ENCODE data around the gene RGS3. TPM values are rescaled to one million over a fixed set of nuclear protein-coding genes. Genes with fewer than 3 reads are reported as not detected.

Gene RGS3
- total RNA-seq, 6 donors from 2014 or later: 60.3 to 93.2 (median 72.6) TPM

DNA sequence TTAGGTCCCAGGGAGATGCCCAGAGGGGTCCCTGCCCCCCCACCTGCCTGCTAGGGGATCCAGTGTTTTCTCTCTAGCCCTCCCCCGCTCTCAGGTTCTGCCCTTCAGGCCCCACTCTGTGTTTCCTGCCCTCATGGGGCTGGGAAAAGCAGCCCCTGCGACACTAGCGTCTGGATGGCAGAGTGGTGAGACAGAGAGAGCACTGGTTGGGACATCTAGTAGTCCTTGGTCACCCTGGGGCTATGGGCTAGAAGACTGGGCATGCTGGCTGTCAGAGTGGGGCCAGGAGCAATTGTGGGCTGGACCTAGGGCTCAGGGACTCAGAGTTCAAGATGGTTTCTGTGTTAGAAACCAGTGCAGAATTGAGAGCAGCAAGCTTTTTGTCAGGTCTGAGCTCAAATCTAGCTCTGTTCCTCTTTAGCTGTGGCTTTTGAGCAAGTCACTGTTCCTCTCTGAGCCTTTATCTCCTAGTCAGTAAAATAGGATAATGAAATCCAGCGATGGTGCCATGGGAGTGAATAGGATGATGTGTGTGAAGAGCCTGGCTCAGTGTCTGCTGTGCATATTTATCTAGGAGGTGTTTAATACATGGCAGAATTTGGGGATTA lies 39.0 kb downstream of the RGS3 start:
- Histone ChIP-seq H3K27ac (peak overlapping the region; percentile 65 to 86 (median 78)), H3K36me3 (peaks cover 0 to 8% (median 3%) of the 10 kb centered on the region in 4 donors), H3K27me3 (no peaks in the 10 kb centered on the region), H3K4me1 (peaks cover 4 to 10% (median 6%) of the 10 kb centered on the region in 4 donors), H3K9me3 (no peaks in the 10 kb centered on the region), H3K4me3 (peak overlapping the region in 3 of 4 donors; percentile 34 to 48 (median 47))
- WGBS, 2 donors: 68 to 82% methylated on average over 4 of the region's 4 CpGs
- ATAC-seq (ENCODE audit: low FRiP score in 2 of 2) (no peak), DNase-seq (no peak)
- TF ChIP-seq POLR2AphosphoS5 (IDR thresholded peaks at IDR 0.05): no peak
- TF ChIP-seq, protein P1, sequence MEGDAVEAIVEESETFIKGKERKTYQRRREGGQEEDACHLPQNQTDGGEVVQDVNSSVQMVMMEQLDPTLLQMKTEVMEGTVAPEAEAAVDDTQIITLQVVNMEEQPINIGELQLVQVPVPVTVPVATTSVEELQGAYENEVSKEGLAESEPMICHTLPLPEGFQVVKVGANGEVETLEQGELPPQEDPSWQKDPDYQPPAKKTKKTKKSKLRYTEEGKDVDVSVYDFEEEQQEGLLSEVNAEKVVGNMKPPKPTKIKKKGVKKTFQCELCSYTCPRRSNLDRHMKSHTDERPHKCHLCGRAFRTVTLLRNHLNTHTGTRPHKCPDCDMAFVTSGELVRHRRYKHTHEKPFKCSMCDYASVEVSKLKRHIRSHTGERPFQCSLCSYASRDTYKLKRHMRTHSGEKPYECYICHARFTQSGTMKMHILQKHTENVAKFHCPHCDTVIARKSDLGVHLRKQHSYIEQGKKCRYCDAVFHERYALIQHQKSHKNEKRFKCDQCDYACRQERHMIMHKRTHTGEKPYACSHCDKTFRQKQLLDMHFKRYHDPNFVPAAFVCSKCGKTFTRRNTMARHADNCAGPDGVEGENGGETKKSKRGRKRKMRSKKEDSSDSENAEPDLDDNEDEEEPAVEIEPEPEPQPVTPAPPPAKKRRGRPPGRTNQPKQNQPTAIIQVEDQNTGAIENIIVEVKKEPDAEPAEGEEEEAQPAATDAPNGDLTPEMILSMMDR (IDR thresholded peaks at IDR 0.05): no peak
- no peak for TF ChIP-seq POLR2A (IDR thresholded peaks at IDR 0.05)
- TF ChIP-seq EP300 (IDR thresholded peaks at IDR 0.05): no peak

DNA sequence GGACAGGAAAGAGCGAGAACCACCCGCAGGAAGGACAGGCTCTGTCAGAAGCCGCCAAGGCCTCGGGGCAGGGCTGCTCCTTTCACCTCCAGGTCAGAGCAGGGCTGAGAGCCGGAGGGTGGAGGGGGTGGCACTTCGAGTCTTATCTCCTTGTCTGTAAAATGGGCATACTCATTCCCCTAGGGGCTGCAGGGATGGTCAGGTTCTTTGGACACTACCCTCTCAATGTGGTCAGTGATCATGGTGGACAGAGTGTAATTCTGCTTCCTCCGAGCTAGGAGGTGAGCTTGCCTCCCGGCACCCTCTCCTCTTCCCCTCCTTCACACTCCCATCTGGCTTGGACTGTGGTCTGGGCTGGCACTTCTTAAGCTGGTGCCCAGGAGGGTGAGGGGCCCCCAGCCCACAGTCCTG lies 39.6 kb downstream of the RGS3 start:
- Histone ChIP-seq H3K9me3 (no peaks in the 10 kb centered on the region), H3K4me3 (peak overlapping the region in 3 of 4 donors; percentile 34 to 48 (median 47)), H3K27ac (peak overlapping the region; percentile 65 to 86 (median 78)), H3K36me3 (peaks cover 0 to 9% (median 4%) of the 10 kb centered on the region in 4 donors), H3K4me1 (peaks cover 7 to 14% (median 9%) of the 10 kb centered on the region in 4 donors), H3K27me3 (no peaks in the 10 kb centered on the region)
- TF ChIP-seq, protein P1 (IDR thresholded peaks at IDR 0.05): no peak
- WGBS, 2 donors: 72 to 73% methylated on average over 5 to 8 of the region's 8 CpGs
- ATAC-seq (ENCODE audit: low FRiP score in 2 of 2): peak in 1 of 2 donors; percentile 20
- no peak for DNase-seq

DNA sequence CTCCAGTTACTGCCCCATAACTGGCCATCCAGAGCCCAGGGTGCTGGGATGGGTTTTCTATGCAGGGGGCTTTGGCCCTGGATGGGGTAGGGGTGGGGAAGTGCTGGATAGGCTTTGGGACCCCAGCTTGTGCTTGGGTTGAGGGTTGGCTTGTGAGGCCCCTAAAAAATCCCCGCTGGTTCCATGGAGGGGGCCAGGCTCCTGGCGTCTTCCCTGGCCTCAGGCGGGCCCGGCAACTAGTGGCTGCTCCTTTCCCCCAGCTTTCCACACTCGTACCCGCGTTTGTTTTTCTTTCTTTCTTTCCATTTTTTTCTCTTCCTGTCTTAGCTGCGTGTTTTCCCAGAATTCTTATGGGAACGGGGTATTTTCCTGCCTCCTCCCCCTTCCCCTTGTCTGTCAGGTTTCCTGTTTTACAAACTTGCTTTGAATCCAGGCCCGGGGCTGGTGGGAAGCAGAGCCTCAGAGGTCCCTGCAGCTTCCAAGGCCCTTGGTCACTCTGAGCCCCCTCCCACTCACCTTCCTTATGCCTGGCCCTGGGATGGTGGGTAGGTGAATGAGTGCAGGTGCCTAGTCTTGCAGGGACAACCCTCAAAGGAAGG lies 40.2 kb downstream of the RGS3 start:
- peaks cover 0 to 9% (median 4%) of the 10 kb centered on the region in 4 donors for H3K36me3 ChIP-seq
- no peaks in the 10 kb centered on the region for H3K9me3 ChIP-seq
- TF ChIP-seq POLR2AphosphoS5 (IDR thresholded peaks at IDR 0.05): no peak
- TF ChIP-seq, protein P1 (IDR thresholded peaks at IDR 0.05): no peak
- TF ChIP-seq EP300 (IDR thresholded peaks at IDR 0.05): no peak
- no peak for TF ChIP-seq POLR2A (IDR thresholded peaks at IDR 0.05)
- peaks cover 7 to 20% (median 12%) of the 10 kb centered on the region in 4 donors for H3K4me1 ChIP-seq
- peak overlapping the region; percentile 65 to 86 (median 78) for H3K27ac ChIP-seq
- ATAC-seq (ENCODE audit: low FRiP score in 2 of 2) (no peak), DNase-seq (no peak)
- peak overlapping the region in 3 of 4 donors; percentile 34 to 48 (median 47) for H3K4me3 ChIP-seq
- no peaks in the 10 kb centered on the region for H3K27me3 ChIP-seq
- WGBS, 2 donors: 34 to 47% methylated on average over 10 of the region's 10 CpGs

DNA sequence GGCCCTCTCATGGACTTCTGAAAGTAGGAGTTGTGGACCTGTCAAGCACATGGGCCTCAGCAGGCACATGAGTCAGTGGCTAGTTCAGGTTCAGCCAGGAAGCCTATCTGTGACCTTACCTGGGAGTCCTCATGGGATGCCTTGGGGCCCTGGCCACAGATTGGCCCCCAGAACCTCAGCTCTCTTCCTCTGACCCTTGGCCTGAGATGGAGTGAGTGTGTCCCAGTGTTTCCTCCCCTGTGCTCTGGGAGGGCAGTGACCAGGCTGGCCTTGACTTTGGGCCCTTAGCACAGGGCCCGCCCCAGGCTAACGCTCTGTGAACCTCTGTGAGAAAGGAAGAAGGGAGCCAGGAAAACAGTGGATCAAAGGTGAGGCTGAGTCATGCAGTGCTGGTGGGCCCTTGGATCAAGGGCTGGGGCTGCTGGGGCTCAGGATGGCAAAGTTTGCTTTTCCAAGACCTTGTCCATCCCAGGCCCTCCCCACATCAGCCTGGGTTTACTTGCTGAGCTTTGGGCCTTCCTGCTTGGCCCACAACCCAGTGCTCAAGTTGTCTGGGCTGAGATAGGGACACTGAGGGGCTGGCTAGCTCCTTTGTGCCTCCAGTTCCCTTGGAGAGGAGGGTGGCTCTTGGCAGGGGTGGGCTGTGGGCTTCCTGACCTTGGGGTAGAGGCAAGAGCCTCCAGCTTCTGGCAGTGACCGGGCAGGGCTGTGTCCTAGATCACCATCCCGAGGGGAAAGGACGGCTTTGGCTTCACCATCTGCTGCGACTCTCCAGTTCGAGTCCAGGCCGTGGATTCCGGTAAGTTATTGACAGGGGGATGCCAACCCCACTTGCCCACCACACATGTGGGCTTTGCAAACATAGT lies 41.4 kb downstream of the RGS3 start:
- DNase-seq (no peak), ATAC-seq (ENCODE audit: low FRiP score in 2 of 2) (no peak)
- no peaks in the 10 kb centered on the region for H3K27me3 ChIP-seq
- TF ChIP-seq POLR2A (IDR thresholded peaks at IDR 0.05) (no peak), EP300 (IDR thresholded peaks at IDR 0.05) (no peak), POLR2AphosphoS5 (IDR thresholded peaks at IDR 0.05) (no peak)
- TF ChIP-seq, protein P1 (IDR thresholded peaks at IDR 0.05): no peak
- H3K4me3 ChIP-seq: no peak overlapping the region
- H3K27ac ChIP-seq: peak overlapping the region in 2 of 4 donors; percentile 84 to 86
- no peaks in the 10 kb centered on the region for H3K9me3 ChIP-seq
- peaks cover 0 to 9% (median 4%) of the 10 kb centered on the region in 4 donors for H3K36me3 ChIP-seq
- H3K4me1 ChIP-seq: peaks cover 7 to 27% (median 16%) of the 10 kb centered on the region in 4 donors
- WGBS, 2 donors: 84 to 97% methylated on average over 6 to 9 of the region's 9 CpGs
